GM21515 (cell line): Measurements from ENCODE around the gene LILRB5.
"Not testable (repeated sequence)": the region's sequence is repeated elsewhere in the genome, so short reads cannot be mapped to it uniquely, and the experiment has no call there.

Experiments used
- ATAC-seq: cut with Tn5 transposase; IDR thresholded peaks from one replicate; pipeline ENCODE4 v1.9.1; 2021; ENCODE audit not compliant: unreplicated experiment

LILRB5 gene

DNA sequence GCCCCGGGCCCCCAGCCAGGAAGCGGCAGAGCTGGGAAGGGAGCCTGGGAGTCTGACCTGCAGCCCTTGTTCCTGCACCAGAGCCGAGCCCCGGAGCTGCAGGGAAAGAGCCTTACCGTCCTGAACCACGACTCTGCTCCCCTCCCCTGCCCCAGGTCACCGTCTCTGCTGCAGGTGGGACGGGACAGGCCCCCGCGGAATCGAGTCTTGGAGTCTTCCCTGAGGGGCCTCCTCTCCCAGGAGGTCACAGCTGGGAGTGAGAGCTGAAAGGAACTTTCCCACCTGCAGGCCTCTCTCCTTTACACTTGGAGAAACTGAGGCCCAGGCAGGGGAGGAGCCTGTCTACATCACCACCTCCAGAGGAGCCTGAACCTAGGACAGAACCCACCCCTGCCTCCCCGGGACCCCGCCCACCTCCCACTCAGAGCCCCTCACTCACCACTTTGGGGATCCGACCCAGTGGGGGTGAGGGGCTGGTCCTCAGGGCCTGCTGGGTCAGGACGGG, 20.1 kb upstream of the LILRB5 start:
- not testable (repeated sequence) for ATAC-seq

GRCh38 chr19:54275951-54276350, 18.9 kb upstream of the LILRB5 start:
- no peak for ATAC-seq

DNA sequence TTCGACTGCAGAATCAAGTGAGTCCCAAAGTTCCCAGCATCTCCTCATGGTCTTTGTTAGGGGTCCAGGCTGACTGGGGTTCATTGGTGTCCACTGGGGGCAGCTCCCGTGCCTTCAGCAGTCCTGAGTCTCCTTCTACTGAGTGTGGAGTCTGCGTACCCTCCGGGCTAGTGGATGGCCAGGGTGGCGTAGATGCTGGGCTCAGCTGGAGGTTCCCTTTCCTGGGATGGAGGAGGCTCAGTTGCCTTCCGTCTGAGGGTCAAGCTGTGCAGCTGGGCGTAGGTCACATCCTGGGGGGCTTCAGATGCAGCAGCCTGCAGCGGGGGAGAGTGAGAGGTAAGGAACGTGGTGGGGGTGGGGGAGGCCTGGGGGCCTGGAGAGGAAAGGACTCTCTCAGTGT, 17.4 kb upstream of the LILRB5 start:
- not testable (repeated sequence) for ATAC-seq

GRCh38 chr19:54273821-54274220, 16.7 kb upstream of the LILRB5 start:
- ATAC-seq: no peak

- not testable (repeated sequence) for ATAC-seq
Measured at GRCh38 chr19:54272181-54272580, 15.1 kb upstream of the LILRB5 start.

DNA sequence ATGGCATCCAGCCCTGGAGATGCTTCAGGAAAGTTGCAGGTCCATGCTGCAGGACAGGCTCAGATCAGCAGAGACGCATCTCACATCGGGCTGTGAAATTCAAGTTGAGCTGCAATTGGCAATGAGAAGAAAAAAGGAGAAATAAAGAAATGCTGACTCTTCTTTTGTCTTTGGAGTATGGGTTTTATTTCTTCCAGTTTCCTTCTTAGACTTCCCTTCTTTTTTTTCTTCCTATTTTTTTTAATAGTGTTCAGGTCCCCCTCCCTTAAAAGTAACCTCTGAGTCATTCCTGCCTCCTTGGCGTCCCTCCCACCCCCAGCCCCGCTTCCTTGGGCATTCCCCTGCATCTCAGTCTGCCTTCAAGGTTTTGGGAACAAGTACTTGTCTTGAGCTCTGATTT, 14.5 kb upstream of the LILRB5 start:
- not testable (repeated sequence) for ATAC-seq

DNA sequence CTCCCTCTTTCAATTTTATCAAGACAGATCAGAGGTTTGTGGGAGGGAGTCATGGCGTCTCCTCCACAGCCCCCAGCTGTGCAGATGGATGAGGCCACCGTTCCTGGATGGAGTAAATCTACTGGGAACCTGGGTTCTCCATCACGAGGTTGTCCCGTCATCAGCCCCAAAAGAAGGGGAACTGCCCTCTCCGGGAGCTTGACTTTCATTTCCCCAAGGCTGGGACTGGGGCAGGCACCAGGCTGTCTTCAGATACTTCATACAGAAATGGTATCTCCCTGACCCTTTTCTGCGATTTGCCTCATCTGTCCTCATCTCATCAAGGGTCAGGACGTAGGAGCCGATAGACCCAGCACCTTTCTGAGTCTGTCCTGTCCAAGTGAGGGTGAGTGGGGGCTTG, 14.0 kb upstream of the LILRB5 start:
- ATAC-seq: no peak

DNA sequence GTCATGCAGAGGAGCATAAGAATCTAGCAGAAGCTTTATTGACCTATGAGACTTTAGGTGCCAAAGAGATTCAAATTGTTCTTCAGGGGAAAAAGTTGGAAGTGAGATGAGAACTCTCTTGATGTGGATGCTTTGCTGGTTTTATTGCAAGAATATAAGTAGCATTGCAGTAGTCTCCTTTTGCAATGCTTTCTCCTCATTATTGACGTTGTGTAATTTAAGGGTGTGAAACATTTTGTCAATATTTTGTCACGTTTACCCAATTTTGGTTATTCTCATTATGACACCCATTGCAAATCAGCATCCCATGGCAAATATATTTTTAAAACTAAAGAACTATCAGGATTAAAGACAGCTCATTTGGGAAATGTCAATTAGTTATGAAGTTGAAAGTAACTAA, 11.9 kb upstream of the LILRB5 start:
- ATAC-seq: no peak

DNA sequence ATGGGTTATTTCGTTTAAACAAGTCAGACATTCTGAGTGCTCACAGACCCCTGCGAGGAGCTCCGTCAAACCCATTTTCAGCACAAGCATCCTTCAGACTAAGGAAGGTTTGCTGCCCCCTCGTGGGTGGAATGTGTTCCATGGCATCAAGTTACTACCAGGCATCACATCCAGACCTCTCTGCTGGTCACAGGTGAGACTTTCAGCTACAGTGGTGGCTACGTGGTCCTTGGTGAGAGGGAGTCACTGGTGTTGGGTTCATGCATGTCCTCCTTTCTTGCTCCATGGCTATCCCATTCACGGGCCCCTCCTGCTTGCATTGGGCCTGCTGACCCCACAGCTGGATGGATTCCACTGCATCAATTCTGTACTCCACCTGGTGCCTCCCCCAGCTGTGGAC, 9.1 kb upstream of the LILRB5 start:
- no peak for ATAC-seq

- no peak for ATAC-seq
Measured at GRCh38 chr19:54262470-54262869, 5.4 kb upstream of the LILRB5 start.

GRCh38 chr19:54262066-54262465, 5.0 kb upstream of the LILRB5 start:
- ATAC-seq: no peak

GRCh38 chr19:54256250-54257115, 590 bp downstream of the LILRB5 start:
- ATAC-seq: no peak

DNA sequence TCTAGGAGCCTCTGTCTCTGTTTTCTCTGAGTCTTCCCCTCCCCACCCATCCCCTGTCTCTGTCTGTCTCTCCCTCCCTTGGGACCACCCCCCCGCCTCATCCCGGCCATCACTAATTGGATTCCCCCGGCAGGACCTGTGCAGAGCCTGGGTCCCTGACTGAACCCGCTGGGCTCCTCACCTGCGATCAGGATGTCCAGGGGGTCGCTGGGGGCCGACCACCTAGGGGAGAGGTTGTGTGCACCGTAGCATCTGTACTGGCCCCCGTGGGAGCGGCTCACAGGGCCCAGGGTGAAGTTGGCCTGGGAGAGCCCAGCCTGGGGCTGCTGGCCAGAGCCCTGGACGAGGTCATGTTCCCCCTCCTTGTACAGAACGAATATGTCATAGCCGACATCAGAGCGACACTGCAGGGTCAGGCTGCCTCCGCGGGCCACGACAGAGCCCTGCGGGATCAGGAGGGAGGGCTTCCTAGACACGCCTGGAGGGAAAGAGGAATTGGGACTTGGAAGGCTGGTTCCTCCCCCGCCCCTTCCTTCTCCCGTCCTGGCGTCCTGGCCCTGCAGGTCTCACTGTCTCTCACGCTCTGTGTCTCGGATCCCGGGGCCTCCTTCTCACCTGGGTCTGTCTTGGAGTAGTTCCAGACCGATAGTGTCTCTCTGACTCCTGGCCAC, 1.8 kb downstream of the LILRB5 start:
- ATAC-seq: no peak

- no peak for ATAC-seq
Measured at GRCh38 chr19:54254195-54254906, 2.7 kb downstream of the LILRB5 start.

DNA sequence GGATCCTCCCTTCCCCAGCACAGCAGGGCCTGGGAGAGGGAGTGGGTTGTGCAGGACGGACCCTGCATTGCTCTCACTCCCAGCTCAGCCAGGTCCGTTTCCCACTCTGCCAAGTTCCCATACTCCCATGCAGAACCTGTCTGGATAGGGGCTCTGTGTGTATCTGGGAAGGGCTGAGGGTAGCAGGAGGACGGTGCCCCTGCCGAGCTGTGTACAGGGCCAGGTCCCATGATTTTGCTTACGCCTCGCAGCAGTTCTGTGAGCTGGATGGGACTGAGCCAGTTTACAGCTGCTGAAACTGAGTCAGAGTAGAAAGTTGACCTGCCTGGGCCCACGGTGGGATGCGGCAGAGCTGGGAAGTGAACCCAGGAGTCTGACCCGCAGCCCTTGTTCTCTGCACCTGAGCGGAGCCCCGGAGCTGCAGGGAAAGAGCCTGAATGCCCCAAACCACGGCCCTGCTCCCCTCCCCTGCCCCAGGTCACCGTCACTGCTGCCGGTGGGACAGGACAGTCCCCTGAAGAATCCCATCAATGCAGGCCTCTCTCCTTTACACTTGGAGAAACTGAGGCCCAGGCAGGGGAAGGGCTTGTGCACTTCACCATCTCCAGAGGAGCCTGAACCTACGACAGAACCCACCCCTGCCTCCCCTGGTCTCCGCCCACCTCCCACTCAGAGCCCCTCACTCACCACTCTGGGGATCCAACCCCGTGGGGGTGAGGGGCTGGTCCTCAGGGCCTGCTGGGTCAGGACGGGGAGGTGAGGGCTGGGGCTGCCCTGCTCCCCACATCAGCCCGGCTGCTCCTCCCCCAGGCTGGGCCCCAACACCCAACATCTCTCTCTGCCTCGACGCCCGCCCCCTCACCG, 3.5 kb downstream of the LILRB5 start:
- no peak for ATAC-seq

- ATAC-seq: no peak
Measured at GRCh38 chr19:54252845-54253244, 4.2 kb downstream of the LILRB5 start.

GRCh38 chr19:54252243-54252642, 4.8 kb downstream of the LILRB5 start:
- no peak for ATAC-seq

- ATAC-seq: no peak
Measured at GRCh38 chr19:54248016-54248601, 9.0 kb downstream of the LILRB5 start.

- ATAC-seq: no peak
Measured at GRCh38 chr19:54247106-54247930, 9.8 kb downstream of the LILRB5 start.
